HG03039 (cell line): ENCODE results near the gene ARHGAP24.

ENCODE experiments used
- ATAC-seq: cut with Tn5 transposase; IDR thresholded peaks from one replicate; pipeline ENCODE4 v1.9.1; 2021; ENCODE audit warnings: mild to moderate bottlenecking, moderate library complexity; ENCODE audit not compliant: unreplicated experiment

The ARHGAP24 gene

GRCh38 chr4:85684676-85685075 is 209.7 kb downstream of the ARHGAP24 start:
- ATAC-seq, result no peak

GRCh38 chr4:85686398-85686797 is 211.4 kb downstream of the ARHGAP24 start:
- no peak for ATAC-seq

- ATAC-seq, result no peak
Measured at GRCh38 chr4:85688055-85688740, 213.2 kb downstream of the ARHGAP24 start.

DNA sequence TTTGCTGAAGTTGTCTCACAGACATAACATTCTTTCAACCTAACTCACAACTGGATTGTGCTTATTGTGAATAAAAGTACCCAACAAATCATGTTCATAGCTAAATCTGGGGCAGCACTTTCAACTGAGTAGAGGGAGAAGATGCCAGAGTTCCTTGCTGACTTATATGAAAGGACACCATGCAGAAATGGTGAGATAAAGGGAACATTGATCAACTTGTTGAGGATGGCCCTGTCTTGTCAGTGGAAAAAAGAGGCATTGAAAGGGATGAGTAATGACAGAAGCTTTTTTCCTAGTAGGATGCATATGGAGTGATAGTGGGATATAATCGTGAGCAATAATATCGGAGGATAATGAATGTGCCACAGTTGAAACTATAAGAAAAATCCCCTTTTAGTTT is 221.7 kb downstream of the ARHGAP24 start:
- no peak for ATAC-seq

DNA sequence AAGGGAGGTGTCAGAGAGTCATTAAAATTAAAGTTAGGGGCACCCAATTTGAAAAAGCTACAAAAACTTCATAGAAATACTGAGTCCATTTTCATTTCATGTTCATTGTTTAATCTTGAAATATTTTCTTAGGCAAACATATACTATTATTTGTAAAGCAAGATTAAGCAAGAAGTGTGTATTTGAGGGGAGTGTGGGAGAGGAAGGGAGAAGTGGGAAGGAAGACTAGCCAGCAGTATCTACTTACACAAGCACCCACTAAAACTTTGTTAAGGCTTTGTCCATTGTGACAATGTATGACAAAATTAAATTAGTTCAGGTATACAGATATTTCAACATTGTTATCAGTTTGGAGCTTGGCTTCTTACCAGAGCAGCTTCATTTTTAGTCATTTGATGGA is 222.9 kb downstream of the ARHGAP24 start:
- ATAC-seq, result no peak

DNA sequence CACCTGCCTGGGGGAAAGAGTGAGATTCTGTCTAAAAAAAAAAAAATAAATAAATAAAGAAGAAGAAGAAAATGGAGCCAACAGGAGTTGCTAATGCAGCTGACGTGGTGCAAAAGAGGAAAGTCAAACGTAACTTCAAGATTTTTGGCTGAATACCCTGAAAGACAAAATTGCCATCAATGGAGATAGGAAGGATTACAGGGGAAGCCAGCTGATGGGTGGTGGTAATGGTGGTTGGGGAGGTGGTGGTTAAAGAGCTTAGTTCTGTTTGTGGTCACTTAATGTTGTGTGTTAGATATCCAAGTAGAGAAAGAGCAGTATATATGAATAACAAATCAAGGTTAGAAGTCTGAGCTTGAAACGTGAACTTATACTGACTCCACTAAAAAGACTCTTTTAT is 225.4 kb downstream of the ARHGAP24 start:
- no peak for ATAC-seq

GRCh38 chr4:85701861-85702321 is 226.9 kb downstream of the ARHGAP24 start:
- ATAC-seq, result peak; percentile 94

GRCh38 chr4:85703096-85703495 is 228.1 kb downstream of the ARHGAP24 start:
- no peak for ATAC-seq

- peak; percentile 58 for ATAC-seq
Measured at GRCh38 chr4:85707611-85708010, 232.7 kb downstream of the ARHGAP24 start.

DNA sequence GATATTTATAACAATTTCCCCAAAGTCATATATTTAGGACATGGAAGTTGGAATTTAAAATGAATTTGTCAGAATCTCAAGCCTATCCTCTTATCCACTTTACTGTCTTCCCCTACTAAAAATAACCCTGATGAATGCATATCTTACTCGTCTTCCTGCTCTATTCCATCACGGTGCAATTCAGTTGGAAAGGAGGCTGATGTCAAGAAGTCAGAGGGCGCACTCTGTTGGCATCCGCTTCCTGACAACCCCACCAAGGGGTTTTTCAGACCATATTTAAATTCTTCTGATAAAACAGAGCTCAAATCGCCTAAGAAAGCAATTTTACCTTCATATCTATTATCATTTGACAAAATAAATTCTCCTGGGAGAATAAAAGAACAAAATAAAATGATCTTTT is 233.5 kb downstream of the ARHGAP24 start:
- no peak for ATAC-seq

GRCh38 chr4:85713005-85713404 is 238.1 kb downstream of the ARHGAP24 start:
- no peak for ATAC-seq

DNA sequence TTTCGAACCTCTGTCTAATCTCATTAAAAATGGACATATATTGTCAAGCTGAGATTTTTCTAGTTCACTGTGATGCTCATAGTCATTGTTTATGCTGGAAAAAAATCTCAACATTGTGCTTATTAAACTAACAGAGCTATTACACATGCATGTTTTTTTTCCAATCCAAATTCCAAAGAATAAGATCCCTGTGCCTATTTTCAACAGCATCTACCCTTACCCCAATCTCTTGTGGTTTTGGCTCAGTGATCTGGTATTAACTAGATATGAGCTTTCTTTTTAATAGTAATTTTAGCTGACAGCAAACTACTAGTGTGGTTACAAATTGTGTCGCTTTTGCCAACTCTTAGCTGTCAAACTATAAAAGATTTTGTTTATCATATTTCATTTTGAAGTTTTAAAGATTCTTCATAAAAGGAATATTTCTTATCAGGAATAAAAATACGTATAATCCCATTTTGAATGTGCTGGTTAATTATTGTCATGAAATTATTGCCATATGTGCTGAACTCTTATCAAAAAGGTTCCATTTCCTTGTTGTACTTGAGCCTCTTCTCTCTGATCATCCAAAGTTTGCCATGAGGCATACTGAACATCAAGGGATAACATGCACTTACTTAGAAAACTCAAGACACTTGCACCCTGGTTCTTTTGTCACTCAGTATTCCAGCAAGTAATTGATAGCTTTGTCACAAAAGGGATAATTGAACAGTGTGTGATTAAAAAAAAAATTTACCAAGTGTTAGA is 241.2 kb downstream of the ARHGAP24 start:
- no peak for ATAC-seq

- no peak for ATAC-seq
Measured at GRCh38 chr4:85717351-85717750, 242.4 kb downstream of the ARHGAP24 start.

DNA sequence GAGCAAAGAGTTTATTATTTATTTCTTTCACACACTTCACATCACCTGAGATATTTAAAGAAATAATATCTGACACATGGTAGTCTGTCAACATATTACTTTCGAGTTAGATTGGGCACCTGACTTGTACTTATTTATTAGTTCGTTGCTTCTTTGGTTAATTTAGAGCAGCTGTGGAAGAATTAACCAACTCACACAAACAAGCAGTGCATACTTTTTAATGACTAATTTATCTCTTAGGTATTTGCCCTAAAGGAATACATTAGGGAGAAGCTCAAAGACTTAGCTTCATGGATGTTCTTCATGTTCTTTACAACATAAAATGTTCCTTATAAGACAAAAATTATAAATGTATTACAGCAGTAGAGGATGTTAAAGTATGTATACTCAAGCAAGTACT is 242.9 kb downstream of the ARHGAP24 start:
- ATAC-seq, result no peak

GRCh38 chr4:85720735-85721134 is 245.8 kb downstream of the ARHGAP24 start:
- ATAC-seq, result no peak

DNA sequence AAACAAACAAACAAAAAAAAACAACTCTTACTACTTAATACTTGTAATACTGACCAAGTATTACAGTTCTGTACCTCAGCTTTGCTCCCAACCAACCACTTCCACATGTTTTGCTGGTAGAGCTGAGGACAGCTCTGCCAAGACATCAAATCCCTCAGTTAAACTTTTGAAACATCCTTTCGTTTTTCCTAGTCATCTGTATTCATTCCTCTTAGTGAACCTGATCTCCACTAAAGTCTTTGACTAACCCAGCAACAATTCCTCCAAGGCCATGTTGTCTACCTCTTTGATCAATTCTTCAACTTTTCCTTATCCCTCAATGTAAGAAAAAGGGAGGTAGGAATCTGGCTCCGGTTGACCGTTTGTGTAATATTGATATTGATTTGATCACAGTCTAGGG is 247.5 kb downstream of the ARHGAP24 start:
- no peak for ATAC-seq

DNA sequence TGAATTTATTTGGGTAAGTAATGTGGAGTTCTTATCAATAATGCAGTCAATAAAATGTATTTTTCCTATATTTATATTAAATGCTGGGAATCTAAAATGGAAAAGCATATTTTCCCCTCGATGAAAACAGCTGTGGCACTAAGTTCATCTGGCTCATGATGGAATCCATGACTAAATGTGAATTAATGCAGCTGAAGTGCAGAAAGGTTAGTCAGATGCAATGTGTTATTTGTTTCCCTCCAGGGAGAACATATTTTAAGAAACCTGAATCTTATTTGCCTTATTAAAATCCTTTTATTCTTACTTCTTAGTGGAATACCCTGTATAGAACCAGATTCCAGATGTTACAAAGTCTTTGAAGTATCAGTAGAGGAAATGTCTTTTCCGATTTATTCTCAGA is 247.9 kb downstream of the ARHGAP24 start:
- no peak for ATAC-seq

DNA sequence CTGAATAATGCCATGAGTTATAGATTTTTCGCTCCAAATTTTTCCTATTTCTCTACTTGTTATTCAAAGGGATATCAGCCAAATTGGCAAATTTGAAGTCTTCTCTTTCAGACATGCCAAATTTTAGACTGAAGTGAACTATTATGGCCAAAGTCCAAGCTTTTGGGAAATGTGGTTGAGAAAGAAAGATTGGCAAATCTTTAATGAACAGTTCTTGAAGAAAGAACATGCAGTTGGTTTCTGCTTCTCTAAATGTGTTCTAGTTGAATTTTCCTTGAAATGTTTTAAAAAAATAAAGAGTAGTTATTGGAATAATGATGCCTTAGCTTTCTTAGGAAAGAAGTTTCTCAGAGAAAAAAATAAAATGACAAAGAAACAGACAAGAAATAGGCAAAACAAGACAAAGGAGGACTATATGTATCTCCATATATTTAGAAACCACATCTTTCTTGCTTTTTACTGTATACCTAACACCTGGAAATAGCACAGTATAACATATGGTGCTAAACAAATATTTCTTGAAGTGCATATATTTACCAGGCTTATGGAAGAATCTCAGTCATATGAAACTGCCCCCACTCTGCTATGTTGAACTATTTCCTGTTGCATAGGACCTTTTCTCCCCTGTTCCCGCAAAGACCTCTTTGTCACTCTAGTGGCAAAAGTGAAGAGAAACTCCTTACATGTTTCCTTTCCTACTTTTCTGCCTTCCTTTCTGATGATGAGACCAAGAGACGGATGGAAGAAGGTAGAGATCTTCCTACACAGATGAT is 250.0 kb downstream of the ARHGAP24 start:
- ATAC-seq, result peak; percentile 39

GRCh38 chr4:85725721-85726170 is 250.8 kb downstream of the ARHGAP24 start:
- peak; percentile 89 for ATAC-seq

DNA sequence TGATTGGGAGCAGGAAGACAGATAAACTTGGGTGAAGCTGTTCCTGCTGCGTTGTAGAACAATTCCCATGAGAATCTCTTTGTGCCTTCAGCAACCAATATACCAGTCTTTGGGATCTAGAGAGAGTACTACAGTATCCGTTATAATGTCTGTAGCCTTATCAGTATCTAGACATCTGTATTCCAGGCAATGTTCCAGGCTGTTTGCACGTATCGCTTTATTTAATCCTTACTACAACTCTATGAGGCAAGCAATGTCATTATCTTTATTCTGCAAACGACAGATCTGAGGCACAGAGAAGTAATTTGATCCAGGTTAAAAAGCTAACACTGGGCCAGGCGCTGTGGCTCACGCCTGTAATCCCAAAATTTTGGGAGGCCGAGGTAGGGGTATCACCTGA is 251.6 kb downstream of the ARHGAP24 start:
- no peak for ATAC-seq

GRCh38 chr4:85728464-85728863 is 253.5 kb downstream of the ARHGAP24 start:
- ATAC-seq, result no peak

DNA sequence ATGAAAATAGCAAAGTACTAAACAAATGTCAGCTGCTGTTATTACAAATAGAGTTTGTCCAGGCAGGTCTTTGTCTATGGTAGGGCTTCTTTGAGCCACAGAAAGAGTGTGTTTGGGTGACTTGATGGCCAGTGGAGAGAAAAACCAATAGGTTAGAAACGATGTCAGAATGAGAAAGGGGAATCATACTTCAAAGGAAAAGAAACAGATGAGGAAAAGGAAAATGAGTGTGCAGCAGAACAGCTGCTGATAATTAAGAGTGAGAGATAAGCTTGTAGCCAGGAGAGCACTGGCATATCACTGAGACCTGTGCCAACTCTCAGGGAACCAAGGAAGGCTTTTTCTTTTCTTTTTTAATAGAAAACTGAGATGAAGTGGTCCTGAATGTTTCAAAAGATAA is 257.2 kb downstream of the ARHGAP24 start:
- ATAC-seq, result peak; percentile 60
